ENCODE results near the gene GALNT4.

Gene GALNT4

DNA sequence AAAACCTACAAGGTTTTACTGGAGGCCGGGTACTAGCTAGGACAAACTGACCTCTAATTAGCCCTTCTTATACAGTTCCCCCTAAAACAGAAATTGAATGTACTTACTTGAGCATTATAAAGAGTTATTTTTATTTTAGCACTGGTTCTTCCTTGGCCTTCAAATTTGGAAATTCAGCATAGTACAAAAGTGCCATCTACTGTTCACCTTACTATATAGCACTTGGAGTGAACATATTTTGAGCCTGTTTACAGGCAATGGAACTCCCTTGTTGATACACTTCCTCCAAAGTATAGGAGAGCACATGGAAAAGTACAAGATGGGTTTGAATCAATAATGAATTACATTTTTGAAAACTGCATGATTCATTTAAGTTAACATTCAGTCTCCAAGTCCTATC lies 5.1 kb upstream of the GALNT4 start:
- peak; percentile 75 for DNase-seq (ENCODE audit: low spot score)

DNA sequence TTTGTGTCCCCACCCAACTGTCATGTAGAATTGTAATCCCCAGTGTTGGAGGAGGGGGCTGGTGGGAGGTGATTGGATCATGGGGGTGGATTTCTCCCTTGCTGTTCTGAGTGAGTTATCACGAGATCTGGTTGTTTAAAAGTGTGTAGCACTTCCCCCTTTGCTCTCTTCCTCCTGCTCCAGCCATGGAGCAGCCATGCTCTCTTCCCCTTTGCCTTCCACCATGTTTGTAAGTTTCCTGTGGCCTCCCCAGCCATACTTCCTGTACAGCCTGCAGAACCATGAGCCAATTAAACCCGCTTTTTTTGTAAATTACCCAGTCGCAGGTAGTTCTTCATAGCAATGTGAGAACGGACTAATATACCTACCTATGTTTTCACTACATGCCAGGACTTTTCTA lies 3.8 kb upstream of the GALNT4 start:
- DNase-seq (ENCODE audit: low spot score) = no peak

DNA sequence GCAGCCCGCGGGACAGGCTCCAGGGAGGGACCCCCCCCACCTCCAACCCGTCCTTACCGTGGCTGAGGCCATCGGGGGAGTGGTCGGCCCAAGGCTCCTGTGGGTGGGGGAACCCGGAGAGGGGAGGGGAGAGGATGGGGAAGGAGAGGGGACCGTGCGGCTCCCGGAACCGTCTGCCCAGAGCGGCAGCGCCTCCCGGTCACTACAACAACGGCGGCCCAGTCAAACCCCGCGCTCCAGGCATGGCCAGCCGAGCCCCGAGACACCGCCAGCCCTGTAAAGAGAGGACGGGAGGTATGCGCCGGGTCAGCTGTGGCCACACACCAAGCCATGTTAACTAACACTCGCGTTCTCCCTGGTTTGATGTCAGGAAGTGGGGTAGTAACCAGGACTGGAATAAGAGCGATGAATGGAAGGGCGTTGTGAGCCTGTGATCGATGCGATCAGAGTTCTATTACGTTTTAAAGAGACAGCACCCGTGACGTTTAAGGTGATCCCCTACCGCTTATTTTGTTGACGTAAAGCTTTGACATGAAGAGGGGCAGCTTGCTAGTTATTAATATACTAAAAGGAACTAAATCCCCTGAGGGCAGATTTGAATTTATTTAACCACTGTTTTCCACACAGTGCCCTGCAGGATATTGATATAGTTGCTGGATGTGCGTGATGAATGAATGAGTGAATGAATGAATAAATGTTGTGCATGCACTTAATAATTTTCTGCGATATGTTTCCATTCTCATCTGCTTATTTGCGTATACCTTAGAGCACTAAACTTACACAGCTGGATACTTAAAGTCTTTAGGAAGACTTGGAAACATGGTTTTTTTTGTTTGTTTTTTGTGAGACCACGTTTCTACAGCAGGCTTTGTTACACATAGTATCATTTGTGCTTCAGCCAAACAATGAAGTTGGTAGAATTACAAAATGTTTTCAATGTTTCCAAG lies 1.5 kb upstream of the GALNT4 start, which contains the start of gene POC1B:
POC1B (minus strand) TSS at position 224 of the 947 bp plus-strand sequence; CDS start at position 72, 152 bp downstream.
- peak; percentile 89 for DNase-seq (ENCODE audit: low spot score)

- DNase-seq (ENCODE audit: low spot score) = peak; percentile 63
These were observed 768 bp upstream of the GALNT4 start for GRCh38 chr12:89525305-89525823.

DNA sequence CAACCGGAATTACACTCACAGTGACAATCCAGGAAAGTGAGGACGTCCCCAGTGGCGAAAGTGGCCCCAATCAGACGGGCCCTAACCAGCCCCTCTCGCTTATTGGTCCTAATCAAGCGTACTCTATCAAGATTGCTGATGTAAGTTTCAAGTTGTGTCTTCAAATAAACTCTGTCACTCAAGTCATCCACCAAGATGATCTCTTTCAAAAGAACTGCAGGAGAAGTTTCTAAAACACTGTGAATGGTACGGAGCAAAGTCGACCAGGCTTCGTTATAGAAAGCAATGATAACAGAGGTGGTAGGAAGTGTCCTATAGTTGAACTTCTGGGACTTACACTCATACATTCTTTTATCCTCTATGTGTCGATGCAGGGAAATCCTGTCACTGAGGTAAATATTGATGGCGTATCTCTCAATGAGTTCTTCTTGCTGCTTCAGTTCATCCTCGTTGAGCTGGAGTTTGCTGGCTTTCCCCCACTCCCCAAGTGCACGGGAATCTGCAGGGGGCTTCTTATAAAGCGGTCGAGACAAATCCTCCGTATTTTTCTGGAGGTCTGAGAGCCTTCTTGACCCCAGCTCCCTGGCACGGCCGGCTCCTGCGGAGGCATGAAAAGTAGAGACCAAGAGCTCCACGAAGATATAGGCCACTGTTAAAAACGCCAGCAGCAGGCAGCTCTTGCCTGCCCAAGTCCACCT lies 604 bp downstream of the GALNT4 start:
- peak; percentile 13 for DNase-seq (ENCODE audit: low spot score)

DNA sequence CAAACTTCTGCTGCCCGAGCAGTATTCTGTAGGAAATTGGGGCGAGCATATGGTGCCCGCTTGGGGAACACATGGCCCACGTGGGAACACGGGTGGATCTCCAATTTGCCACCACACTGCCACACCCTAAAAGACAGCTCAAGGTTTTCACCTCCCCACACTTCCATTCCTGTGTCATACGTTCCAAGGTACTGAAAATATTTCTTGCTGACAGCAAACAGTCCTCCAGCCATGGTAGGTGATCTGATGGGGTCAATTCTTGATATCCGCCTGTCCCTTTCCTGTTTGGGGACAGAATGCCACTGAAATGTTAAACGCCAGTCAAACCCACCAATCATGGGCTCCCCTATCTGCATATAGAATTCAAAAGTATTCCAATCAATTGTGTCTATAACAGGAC lies 1.2 kb downstream of the GALNT4 start:
- DNase-seq (ENCODE audit: low spot score) = no peak

- DNase-seq (ENCODE audit: low spot score) = no peak
These were observed 3.0 kb downstream of the GALNT4 start for GRCh38 chr12:89521364-89522223.

- no peak for DNase-seq (ENCODE audit: low spot score)
These were observed 6.9 kb downstream of the GALNT4 start for GRCh38 chr12:89517720-89518119.

- DNase-seq (ENCODE audit: low spot score) = no peak
These were observed 8.0 kb downstream of the GALNT4 start for GRCh38 chr12:89516633-89517032.

DNA sequence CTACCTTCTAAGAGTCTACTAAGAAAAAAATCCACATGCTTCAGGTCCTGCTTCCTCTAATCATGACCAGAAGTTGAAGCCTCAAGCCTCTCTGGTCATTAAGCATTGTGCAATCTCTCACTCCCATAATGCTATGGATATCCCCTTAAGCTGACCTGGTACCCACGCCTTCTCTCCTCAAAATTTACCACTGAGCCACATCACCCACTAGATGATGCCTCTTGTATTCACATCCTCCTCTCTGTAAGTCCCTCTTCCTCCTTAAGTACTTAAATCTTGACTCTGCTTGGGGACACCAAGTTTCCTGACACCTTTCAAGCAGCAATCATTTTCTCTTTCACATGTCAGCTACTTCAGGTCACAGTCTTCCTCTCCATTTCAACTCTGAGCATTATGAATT lies 9.8 kb downstream of the GALNT4 start:
- DNase-seq (ENCODE audit: low spot score) = no peak

DNA sequence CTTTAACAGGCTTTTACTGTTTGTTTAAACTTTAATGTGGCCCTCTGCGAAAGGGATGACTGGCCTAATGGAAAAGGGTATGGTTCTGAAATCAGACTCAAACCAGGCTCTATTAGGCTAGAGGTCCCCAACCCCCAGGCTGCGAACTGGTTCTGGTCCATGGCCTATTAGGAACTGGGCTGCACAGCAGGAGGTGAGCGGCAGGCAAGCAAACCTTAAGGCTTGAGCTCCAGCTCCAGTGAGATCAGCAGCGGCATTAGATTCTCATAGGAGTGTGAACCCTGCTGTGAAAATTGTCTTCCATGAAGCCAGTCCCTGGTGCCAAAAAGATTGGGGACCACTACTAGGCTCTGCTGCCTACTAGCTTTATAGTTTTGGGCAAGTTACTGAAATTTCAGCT lies 11.1 kb downstream of the GALNT4 start:
- no peak for DNase-seq (ENCODE audit: low spot score)

- DNase-seq (ENCODE audit: low spot score) = no peak
These were observed 17.4 kb downstream of the GALNT4 start for GRCh38 chr12:89507015-89507824.

DNA sequence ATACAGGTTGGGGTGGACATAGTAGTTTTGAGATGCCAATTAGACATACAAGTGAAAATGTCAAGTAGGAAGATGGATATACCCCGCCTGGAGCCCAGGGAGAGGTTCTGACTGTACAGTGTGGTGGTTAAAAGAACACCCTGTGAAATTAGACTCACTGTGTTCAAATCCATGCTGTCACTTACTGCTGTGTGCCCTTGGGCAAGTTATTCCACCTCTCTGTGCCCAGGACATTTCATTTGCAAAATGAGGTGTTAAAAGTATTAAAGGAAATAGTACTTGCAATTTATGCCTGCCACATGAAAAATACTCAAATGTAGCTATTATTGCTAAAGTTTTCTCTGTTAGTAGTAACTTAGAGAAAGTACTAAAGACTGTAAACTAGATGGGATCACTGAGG lies 18.5 kb downstream of the GALNT4 start:
- no peak for DNase-seq (ENCODE audit: low spot score)

DNA sequence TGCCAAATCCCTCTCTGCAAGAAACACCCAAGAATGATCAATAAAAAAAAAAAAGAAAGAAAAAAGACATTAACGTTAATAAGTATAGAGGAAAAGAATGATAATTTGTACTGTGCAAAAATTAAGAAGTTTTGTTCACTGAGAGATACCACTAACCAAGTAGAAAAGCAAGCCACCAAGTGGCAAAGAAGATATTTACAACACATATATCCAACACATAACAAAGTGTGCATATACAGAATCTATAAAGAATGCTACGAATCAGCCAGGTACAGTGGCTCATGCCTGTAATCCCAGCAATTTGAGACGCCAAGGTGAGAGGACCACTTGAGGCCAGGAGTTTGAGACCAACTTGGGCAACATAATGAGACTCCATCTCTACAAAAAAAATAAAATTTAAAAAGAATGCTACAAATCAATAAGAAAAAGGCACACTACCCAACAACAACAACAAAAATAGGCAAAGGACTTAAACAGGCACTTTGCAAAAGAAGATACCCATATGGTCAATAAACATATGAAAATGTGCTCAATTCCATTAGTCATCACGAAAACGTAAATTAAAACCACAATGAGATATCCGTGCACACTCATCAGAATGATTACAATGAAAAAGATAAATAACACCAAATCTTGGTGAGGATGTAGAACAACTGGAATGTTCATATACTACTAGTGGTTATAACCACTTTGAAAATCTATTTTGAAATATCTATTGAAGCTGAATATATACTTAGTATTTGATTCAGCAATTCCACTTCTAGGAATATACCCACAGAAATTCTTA lies 19.8 kb downstream of the GALNT4 start:
- no peak for DNase-seq (ENCODE audit: low spot score)

DNA sequence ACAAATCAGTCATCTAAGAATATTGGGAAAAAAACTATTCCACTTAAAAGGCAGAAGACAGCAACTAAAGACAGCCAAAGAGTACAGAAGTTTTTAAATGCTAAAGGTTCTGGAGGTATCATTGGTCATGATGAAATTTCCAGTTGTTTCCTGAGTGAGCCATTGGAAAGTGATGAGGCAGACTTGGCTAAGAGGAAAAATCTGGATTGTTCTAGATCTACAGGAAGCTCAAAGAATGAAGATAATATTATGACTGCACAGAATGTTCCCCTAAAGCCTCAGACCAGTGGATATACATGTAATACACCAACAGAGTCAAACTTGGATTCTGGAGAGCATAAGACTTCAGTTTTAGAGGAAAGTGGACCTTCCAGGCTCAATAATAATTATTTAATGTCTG lies 22.8 kb downstream of the GALNT4 start:
- DNase-seq (ENCODE audit: low spot score) = no peak

GRCh38 chr12:89499857-89500256 lies 24.7 kb downstream of the GALNT4 start:
- no peak for DNase-seq (ENCODE audit: low spot score)

- DNase-seq (ENCODE audit: low spot score) = no peak
These were observed 27.1 kb downstream of the GALNT4 start for GRCh38 chr12:89497467-89497866.

DNA sequence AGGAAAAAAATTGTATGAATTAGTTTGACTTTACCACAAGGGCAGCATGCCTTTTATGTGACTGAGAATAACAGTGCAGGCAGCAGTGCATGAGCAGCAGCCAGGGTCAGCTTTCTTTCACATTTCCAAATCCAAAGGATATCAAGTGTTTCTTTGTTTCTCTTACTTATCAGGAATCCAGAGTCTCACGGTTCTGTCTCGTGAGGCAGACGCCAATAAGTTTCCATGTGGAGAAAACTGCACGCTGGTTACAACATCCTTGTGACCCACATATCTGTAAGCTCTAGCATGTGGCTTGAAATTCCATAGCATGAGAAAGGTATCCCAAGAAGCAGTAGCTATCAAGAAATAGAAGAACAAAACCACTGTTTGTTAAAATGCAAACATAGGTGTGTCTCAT lies 27.6 kb downstream of the GALNT4 start:
- no peak for DNase-seq (ENCODE audit: low spot score)

- DNase-seq (ENCODE audit: low spot score) = no peak
These were observed 30.0 kb downstream of the GALNT4 start for GRCh38 chr12:89494411-89495231.

Measured in GM03348 (cell line).